Thyroid gland (tissue), 4 donors: Measurements from ENCODE around the gene INTS1. TPM values are rescaled to one million over a fixed set of nuclear protein-coding genes. Genes with fewer than 3 reads are reported as not detected.

Experiments
- DNase-seq, 2 donors: peaks; one replicate each; pipeline ENCODE4 v3.0.0-alpha.2; 2019
- H3K27ac ChIP-seq, 3 donors: fragments of 200-600 bp; sonication (generic); 1 replicate in 2 of 3; 2 replicates in 1 of 3; pipeline ENCODE4 v1.5.1; 2016 to 2019; ENCODE audit warnings: mild to moderate bottlenecking in 1 of 3, moderate library complexity in 1 of 3
- H3K27me3 ChIP-seq: fragments of 200-600 bp; sonication (generic); one replicate; pipeline ENCODE4 v1.5.1; 2019
- H3K36me3 ChIP-seq, 2 donors: fragments of 200-600 bp; sonication (generic); one replicate each; pipeline ENCODE4 v1.5.1; 2016 to 2019
- H3K4me1 ChIP-seq, 2 donors: fragments of 200-600 bp; sonication (generic); one replicate each; pipeline ENCODE4 v1.5.1; 2017 to 2019
- H3K4me3 ChIP-seq, 3 donors: fragments of 200-600 bp; sonication (generic); replicated peaks in 1 of 3; 1 replicate in 2 of 3; 2 replicates in 1 of 3; pipeline ENCODE4 v1.5.1; 2016; ENCODE audit warnings: mild to moderate bottlenecking in 1 of 3
- H3K9me3 ChIP-seq: fragments of 200-600 bp; sonication (generic); one replicate; pipeline ENCODE4 v1.5.1; 2017
- POLR2A ChIP-seq, 2 donors: fragments of 450-650 bp; IDR thresholded peaks; one replicate each; pipeline ENCODE4 v1.6.1; 2017; ENCODE audit warnings: antibody characterized with exemption in 2 of 2, mild to moderate bottlenecking in 2 of 2, moderate library complexity in 1 of 2
- WGBS, 2 donors: methylation state at CpG; one replicate each; pipeline ENCODE4 v1.1.5; 2017; 5-methylcytosine and 5-hydroxymethylcytosine counted together
- intact Hi-C: fragments of 100-400 bp; cut with DNase I; formaldehyde crosslinking; loops from one replicate; pipeline ENCODE4 v1.15.1; 2023
- total RNA-seq, 4 donors: library from RNA; depleted of rRNA; stranded (reverse); fragments of >200 nt; gene quantifications; one replicate each; pipeline ENCODE4 v1.2.3, GENCODE V29; 2016
- TF ChIP-seq, protein P1 (sequence below), 6 experiments: fragments of 200-600 bp in 3 of 6; fragments of 450-650 bp in 3 of 6; sonication (generic) in 3 of 6; IDR thresholded peaks; one replicate each; pipeline ENCODE4 v1.5.1; 2016 to 2019; ENCODE audit warnings: antibody characterized with exemption in 6 of 6, mild to moderate bottlenecking in 2 of 6, inconsistent platforms in 1 of 6, moderate library complexity in 1 of 6

INTS1 gene
- total RNA-seq, 4 donors from 2014 or later, result 34.5 to 72.3 (median 65.5) TPM

DNA sequence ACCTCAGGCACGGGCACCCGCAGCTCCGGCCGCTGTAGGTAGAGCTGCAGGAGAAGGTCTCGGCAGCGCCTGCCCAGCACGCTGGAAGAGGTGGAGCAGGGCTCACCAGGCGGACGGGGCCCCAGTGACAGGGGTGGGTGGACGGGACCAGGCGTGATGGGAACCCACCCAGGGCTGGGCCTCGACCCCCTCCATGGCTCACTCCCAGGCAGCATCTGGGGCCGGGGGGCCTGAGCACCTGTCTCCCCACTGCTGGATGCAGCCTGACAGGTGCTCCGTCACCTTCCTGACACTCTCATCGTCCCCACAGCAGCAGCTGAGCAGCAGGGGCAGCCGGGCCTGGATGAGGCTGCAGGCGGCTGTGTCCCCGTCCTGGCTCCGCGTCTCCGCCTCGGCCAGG is 28.2 kb downstream of the INTS1 start:
- TF ChIP-seq, protein P1, sequence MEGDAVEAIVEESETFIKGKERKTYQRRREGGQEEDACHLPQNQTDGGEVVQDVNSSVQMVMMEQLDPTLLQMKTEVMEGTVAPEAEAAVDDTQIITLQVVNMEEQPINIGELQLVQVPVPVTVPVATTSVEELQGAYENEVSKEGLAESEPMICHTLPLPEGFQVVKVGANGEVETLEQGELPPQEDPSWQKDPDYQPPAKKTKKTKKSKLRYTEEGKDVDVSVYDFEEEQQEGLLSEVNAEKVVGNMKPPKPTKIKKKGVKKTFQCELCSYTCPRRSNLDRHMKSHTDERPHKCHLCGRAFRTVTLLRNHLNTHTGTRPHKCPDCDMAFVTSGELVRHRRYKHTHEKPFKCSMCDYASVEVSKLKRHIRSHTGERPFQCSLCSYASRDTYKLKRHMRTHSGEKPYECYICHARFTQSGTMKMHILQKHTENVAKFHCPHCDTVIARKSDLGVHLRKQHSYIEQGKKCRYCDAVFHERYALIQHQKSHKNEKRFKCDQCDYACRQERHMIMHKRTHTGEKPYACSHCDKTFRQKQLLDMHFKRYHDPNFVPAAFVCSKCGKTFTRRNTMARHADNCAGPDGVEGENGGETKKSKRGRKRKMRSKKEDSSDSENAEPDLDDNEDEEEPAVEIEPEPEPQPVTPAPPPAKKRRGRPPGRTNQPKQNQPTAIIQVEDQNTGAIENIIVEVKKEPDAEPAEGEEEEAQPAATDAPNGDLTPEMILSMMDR (IDR thresholded peaks at IDR 0.05), result no peak
- TF ChIP-seq POLR2A (IDR thresholded peaks at IDR 0.05), result no peak
- 96% methylated on average over 17 to 21 of the region's 22 CpGs for WGBS, 2 donors
- H3K27me3 ChIP-seq, result no peaks in the 10 kb centered on the region
- H3K9me3 ChIP-seq, result no peaks in the 10 kb centered on the region
- H3K36me3 ChIP-seq, result peaks cover 47 to 53% of the 10 kb centered on the region in 2 donors
- DNase-seq, result no peak
- H3K4me1 ChIP-seq, result no peaks in the 10 kb centered on the region
- intact Hi-C loops, result loop anchor here (5.0 kb wide), 1 partner anchor 249 kb away; no protein-coding TSS in a partner anchor
- no peak overlapping the region for H3K27ac ChIP-seq
- H3K4me3 ChIP-seq, result no peak overlapping the region

DNA sequence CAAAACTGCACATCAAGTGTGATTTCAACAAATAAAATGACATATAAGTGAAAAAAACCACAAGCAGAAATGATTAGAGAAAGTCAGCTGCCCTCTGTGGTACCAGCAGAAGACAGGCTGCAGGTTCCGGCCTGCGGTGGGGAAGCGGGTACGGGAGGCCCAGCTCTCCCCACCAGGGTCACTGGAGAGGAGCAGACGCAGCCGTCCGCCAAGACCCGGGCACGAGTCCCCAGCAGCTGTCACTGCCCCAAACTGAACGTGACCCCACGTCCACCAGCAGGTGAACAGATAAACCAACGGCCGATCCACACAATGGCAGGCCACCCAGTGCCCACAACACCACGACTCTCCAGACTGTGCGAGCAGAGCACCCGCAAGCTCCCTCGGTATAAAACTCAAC is 28.8 kb downstream of the INTS1 start:
- Histone ChIP-seq H3K36me3 (peaks cover 47 to 56% of the 10 kb centered on the region in 2 donors), H3K27me3 (no peaks in the 10 kb centered on the region), H3K9me3 (no peaks in the 10 kb centered on the region), H3K4me3 (no peak overlapping the region), H3K4me1 (no peaks in the 10 kb centered on the region), H3K27ac (no peak overlapping the region)
- intact Hi-C loops, result loop anchor here (5.0 kb wide), 1 partner anchor 248 kb away; no protein-coding TSS in a partner anchor
- no peak for DNase-seq
- WGBS, 2 donors, result 93% methylated on average over 8 to 17 of the region's 17 CpGs
- TF ChIP-seq, protein P1 (IDR thresholded peaks at IDR 0.05), result no peak
- TF ChIP-seq POLR2A (IDR thresholded peaks at IDR 0.05), result no peak

DNA sequence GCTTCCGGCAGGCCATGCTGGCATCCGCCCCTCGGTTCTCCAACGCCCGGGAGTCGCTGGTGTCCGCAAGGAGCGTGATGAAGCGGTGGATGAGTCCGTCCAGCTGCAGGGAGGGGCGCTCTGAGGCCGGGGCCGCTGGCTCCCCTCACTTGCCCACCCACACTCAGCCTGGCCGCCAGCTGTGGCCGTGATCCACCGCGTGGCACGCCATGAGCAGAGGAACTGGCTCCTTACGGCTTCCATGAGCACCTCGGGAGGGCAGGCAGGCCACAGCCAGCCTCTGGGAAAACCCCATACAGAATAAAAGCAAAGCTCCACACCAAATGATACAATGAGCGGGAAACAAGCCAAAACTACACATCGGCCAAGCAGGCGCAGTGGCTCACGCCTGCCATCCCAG is 29.5 kb downstream of the INTS1 start:
- no peak overlapping the region for H3K27ac ChIP-seq
- TF ChIP-seq POLR2A (IDR thresholded peaks at IDR 0.05), result no peak
- TF ChIP-seq, protein P1 (IDR thresholded peaks at IDR 0.05), result no peak
- no peaks in the 10 kb centered on the region for H3K4me1 ChIP-seq
- H3K9me3 ChIP-seq, result no peaks in the 10 kb centered on the region
- H3K4me3 ChIP-seq, result no peak overlapping the region
- DNase-seq, result no peak
- WGBS, 2 donors, result 87 to 92% methylated on average over 8 to 19 of the region's 24 CpGs
- intact Hi-C loops, result loop anchor here (5.0 kb wide), 1 partner anchor 247 kb away; no protein-coding TSS in a partner anchor
- H3K36me3 ChIP-seq, result peaks cover 45 to 56% of the 10 kb centered on the region in 2 donors
- H3K27me3 ChIP-seq, result no peaks in the 10 kb centered on the region

DNA sequence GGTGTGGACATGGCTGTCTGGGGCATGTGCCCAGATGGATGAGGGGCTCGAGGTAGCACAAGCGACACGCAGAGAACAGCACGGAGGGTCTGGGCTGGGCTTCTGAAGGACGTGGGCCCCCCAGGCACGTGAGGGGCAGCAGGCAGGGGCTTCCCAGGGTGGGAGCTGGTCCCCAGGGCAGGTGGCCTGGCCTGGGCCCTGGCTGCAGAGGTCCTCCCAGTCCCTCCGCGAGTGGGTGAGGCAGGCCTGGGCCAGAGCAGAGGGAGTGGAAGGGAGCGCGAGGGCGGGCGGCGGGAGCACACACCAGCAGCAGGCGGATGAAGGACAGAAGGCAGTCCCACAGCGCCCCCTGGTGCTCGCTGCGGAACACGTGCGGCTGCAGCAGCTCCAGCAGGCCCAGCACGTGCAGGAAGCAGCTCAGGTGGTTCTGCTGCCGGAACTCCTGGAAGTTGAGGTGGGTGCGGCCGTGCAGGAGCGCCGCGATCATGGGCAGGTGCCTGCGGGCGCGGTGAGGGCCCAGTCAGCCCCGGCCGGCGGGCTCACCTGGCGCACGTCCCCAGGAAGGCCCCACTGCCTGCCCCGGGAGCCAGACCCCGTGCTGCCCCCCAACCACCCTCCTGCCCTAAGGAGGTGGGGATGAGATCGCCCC is 30.2 kb downstream of the INTS1 start:
- intact Hi-C loops, result no loop called here
- 44 to 76% methylated on average over 10 to 11 of the region's 37 CpGs for WGBS, 2 donors
- peaks cover 44 to 53% of the 10 kb centered on the region in 2 donors for H3K36me3 ChIP-seq
- peak; percentile 82 for DNase-seq
- no peaks in the 10 kb centered on the region for H3K27me3 ChIP-seq
- no peak overlapping the region for H3K27ac ChIP-seq
- TF ChIP-seq, protein P1 (IDR thresholded peaks at IDR 0.05), result peak; percentile 60 to 89 (median 69)
- TF ChIP-seq POLR2A (IDR thresholded peaks at IDR 0.05), result no peak
- H3K4me1 ChIP-seq, result no peaks in the 10 kb centered on the region
- no peaks in the 10 kb centered on the region for H3K9me3 ChIP-seq
- H3K4me3 ChIP-seq, result no peak overlapping the region

DNA sequence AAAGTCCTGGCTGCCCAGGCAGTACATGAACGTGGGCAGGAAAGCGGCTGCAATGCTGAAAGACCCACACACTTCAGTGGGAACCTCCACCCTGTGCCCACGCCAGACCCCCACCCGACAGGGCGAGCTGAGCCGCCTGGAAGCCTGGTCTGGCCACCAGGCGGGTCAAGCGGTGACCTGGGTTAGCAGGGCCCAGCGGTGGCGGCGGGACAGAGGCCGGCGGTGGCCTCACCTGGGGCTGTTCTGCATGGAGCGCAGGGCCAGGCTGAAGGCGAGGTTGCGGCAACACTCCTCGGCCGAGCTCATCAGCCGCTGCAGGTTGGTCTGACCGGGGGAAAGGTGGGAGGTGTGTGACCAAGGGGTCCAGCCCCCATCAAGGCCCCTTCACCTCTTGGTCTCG is 33.3 kb downstream of the INTS1 start:
- intact Hi-C loops, result no loop called here
- no peak for DNase-seq
- peaks cover 31 to 37% of the 10 kb centered on the region in 2 donors for H3K36me3 ChIP-seq
- no peak overlapping the region for H3K27ac ChIP-seq
- 95 to 100% methylated on average over 4 to 18 of the region's 21 CpGs for WGBS, 2 donors
- H3K27me3 ChIP-seq, result no peaks in the 10 kb centered on the region
- no peak overlapping the region for H3K4me3 ChIP-seq
- H3K9me3 ChIP-seq, result no peaks in the 10 kb centered on the region
- H3K4me1 ChIP-seq, result peaks cover 6 to 12% of the 10 kb centered on the region in 2 donors
- no peak for TF ChIP-seq POLR2A (IDR thresholded peaks at IDR 0.05)
- TF ChIP-seq, protein P1 (IDR thresholded peaks at IDR 0.05), result no peak
